Activated CD8-positive, alpha-beta T cell treated with anti-CD3 and anti-CD28 coated beads for 36 hours (primary cell): Measurements from ENCODE around the gene ATXN7. TPM values are rescaled to one million over a fixed set of nuclear protein-coding genes. Genes with fewer than 3 reads are reported as not detected.

ENCODE experiments used
- ATAC-seq: fragments of 200-7000 bp; cut with Tn5 transposase; one replicate; pipeline ENCODE4 v1.10.0; 2021; ENCODE audit warnings: mild to moderate bottlenecking, moderate library complexity
- CTCF ChIA-PET: fragments of 350-600 bp; sonication (Branson Sonifier 250); formaldehyde crosslinking; loops from one replicate; lab custom pipeline; 2021; ENCODE audit warnings: antibody characterized with exemption; lab: Charles Lee
- POLR2A ChIA-PET: fragments of 350-600 bp; sonication (Branson Sonifier 250); formaldehyde crosslinking; loops from one replicate; lab custom pipeline; 2021; ENCODE audit warnings: antibody characterized with exemption; lab: Charles Lee
- DNase-seq: peaks from one replicate; pipeline ENCODE4 v3.0.0-alpha.2; 2020
- H3K27ac Mint-ChIP-seq: one replicate; pipeline ENCODE4 v1.8.0; 2021; ENCODE audit warnings: mild to moderate bottlenecking, mixed read lengths
- H3K27me3 Mint-ChIP-seq: one replicate; pipeline ENCODE4 v1.8.0; 2021; ENCODE audit warnings: mixed read lengths
- H3K36me3 Mint-ChIP-seq: one replicate; pipeline ENCODE4 v1.8.0; 2021; ENCODE audit warnings: low read depth, mixed read lengths
- H3K4me1 Mint-ChIP-seq: one replicate; pipeline ENCODE4 v1.8.0; 2021; ENCODE audit warnings: low read depth, mixed read lengths
- H3K4me3 Mint-ChIP-seq: one replicate; pipeline ENCODE4 v1.8.0; 2021; ENCODE audit warnings: mild to moderate bottlenecking, moderate library complexity, mixed read lengths
- H3K9me3 Mint-ChIP-seq: one replicate; pipeline ENCODE4 v1.8.0; 2021; ENCODE audit warnings: mixed read lengths
- intact Hi-C: fragments of 100-400 bp; cut with micrococcal nuclease; formaldehyde crosslinking; loops from one replicate; pipeline ENCODE4 v1.10.0; 2022
- total RNA-seq, 2 experiments: library from RNA; stranded (reverse); gene quantifications; one replicate each; pipeline ENCODE4 v1.2.3, GENCODE V29; 2021
- TF ChIP-seq, protein P1 (sequence below): fragments of 200-600 bp; IDR thresholded peaks from one replicate; pipeline ENCODE4 v1.8.0; 2022; ENCODE audit warnings: antibody characterized with exemption, mild to moderate bottlenecking

ATXN7 gene
- total RNA-seq, 2 experiments from 2014 or later = 22.5 to 25.9 TPM

DNA sequence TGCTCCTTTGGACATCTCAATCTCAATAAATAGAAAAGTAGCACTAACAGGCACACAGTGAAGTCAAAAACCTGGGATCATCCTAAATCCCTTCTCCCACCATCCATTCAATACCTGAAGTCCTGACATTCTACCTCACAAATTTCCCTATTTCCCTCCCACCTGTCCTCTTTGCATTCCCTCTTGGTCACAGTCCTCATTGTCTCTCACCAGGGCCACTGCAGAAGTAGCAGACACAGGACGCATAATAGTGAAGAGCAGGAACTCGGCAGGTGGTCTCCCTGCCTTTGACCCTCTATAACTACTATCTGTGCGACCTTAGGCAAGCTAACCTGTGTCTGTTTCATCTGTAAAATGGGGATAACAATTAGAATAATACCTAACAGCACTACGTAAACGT lies 2.4 kb upstream of the ATXN7 start:
- TF ChIP-seq, protein P1, sequence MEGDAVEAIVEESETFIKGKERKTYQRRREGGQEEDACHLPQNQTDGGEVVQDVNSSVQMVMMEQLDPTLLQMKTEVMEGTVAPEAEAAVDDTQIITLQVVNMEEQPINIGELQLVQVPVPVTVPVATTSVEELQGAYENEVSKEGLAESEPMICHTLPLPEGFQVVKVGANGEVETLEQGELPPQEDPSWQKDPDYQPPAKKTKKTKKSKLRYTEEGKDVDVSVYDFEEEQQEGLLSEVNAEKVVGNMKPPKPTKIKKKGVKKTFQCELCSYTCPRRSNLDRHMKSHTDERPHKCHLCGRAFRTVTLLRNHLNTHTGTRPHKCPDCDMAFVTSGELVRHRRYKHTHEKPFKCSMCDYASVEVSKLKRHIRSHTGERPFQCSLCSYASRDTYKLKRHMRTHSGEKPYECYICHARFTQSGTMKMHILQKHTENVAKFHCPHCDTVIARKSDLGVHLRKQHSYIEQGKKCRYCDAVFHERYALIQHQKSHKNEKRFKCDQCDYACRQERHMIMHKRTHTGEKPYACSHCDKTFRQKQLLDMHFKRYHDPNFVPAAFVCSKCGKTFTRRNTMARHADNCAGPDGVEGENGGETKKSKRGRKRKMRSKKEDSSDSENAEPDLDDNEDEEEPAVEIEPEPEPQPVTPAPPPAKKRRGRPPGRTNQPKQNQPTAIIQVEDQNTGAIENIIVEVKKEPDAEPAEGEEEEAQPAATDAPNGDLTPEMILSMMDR = no peak
- DNase-seq = no peak
- POLR2A ChIA-PET = no interaction called here
- Mint-ChIP-seq H3K27me3 (no peaks in the 10 kb centered on the region), H3K4me3 (no peak overlapping the region), H3K36me3 (peaks cover 27% of the 10 kb centered on the region), H3K9me3 (no peaks in the 10 kb centered on the region), H3K27ac (no peak overlapping the region), H3K4me1 (peaks cover 50% of the 10 kb centered on the region)
- CTCF ChIA-PET = no interaction called here
- ATAC-seq = no peak
- intact Hi-C loops = loop anchor here (5.0 kb wide), 1 partner anchor 51 kb away; the partner anchor contains the start of gene SCAANT1

DNA sequence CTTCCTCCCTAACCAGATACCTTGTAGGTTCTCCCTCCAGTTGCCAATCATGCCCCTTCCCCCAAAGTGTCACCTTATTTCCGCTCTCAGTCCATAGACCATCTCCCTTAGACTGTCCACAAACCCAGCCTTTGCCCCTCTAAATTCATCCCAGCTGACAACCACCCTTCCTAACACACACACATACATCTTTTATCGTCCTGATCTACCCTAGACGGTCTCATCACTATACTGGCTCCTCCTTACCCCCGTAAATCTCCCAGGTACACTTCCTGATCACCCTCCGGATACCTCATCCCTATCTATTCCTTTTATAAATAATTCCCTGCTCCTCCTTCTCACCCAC lies 890 bp upstream of the ATXN7 start:
- ATAC-seq (peak; percentile 2), DNase-seq (no peak)
- intact Hi-C loops = loop anchor here (5.0 kb wide), 1 partner anchor 50 kb away; the partner anchor contains the start of gene SCAANT1
- Mint-ChIP-seq H3K4me1 (peaks cover 46% of the 10 kb centered on the region), H3K27ac (peak overlapping the region; percentile 96), H3K9me3 (no peaks in the 10 kb centered on the region), H3K4me3 (peak overlapping the region; percentile 78), H3K36me3 (peaks cover 34% of the 10 kb centered on the region), H3K27me3 (no peaks in the 10 kb centered on the region)
- POLR2A ChIA-PET = interaction anchor here (1.5 to 2.2 kb wide), 2 partner anchors 12 to 38 kb away, joined by 4 to 6 read pairs; no protein-coding TSS in a partner anchor
- CTCF ChIA-PET = no interaction called here
- TF ChIP-seq, protein P1 = no peak

DNA sequence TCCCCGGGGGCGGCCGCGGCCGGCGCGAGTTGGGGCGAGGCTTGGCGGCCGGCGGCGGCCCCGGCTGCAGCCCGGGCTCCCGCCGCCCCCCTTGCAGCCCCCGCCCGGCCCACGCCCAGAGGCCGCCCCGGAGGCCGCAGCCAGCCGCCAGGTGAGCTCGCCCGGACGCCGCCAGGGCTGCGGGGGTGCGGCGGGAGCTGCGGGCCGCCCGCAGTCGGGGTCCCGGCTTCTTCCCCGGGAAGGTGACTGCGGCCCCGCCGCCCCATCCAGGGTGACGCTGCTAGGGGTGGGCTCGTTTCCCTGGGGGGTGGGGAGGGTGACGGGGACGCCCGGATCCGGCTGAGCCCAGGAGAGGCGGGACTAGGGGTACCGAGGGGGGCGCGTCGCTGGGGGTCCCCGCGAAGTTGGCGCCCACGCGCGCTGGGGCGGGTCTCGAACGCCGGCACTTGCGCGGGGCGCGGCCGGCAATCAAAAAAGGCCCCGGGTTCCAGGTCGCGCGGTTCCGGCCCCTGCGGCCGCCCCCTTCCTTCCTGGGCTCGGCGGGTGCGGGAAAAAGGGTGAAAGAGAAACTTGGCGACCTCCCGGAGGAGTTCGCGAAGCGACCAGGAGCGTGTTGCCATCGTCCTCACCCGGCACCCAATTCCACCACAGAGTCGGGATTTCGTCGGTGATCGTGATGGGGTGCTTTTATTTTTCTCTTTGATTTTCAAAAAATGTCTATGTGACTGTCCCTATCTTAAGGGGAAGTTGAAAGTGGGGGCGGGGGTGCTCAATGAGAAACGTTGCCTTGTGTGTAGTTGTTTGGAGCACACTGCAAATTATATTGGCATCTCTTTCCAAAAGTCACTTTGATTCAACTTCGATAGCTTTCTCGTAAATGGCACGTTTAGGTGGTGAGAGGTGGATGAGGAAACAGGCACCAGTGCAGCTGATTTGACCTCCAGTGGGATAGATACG lies 619 bp downstream of the ATXN7 start:
- Mint-ChIP-seq H3K9me3 (no peaks in the 10 kb centered on the region), H3K36me3 (peaks cover 38% of the 10 kb centered on the region), H3K27ac (peak overlapping the region; percentile 95), H3K4me3 (peak overlapping the region; percentile 94), H3K4me1 (peaks cover 50% of the 10 kb centered on the region), H3K27me3 (no peaks in the 10 kb centered on the region)
- peak; percentile 62 for DNase-seq
- intact Hi-C loops = loop anchor here (5.0 kb wide), 1 partner anchor 48 kb away; the partner anchor contains the start of gene SCAANT1
- peak; percentile 58 for ATAC-seq
- TF ChIP-seq, protein P1 = no peak
- CTCF ChIA-PET = no interaction called here
- POLR2A ChIA-PET = interaction anchor here (0.8 to 2.2 kb wide), 5 partner anchors 10 to 51 kb away, joined by 3 to 8 read pairs (median 4); no protein-coding TSS in a partner anchor

DNA sequence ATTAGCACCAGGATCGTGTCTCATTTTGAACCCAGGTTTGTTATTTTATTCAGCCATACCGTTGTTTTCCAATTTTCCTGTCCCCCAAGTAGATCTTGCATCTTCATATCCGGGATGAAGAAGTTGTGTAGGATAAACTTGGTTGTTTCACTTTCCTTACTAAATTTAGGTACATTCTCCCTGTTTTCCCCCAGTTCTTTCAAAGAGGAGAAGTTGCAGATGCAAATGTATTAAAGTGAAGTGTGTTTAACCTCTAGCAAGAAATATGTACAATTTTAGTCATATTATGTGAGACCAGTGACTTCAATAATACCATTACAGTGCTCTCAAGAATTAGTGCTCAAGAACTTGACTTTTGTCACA lies 1.3 kb downstream of the ATXN7 start:
- no peaks in the 10 kb centered on the region for H3K27me3 Mint-ChIP-seq
- TF ChIP-seq, protein P1 = no peak
- no peak for DNase-seq
- POLR2A ChIA-PET = interaction anchor here (1.2 kb wide), 1 partner anchor 51 kb away, joined by 8 read pairs; no protein-coding TSS in a partner anchor
- peak overlapping the region; percentile 95 for H3K27ac Mint-ChIP-seq
- H3K9me3 Mint-ChIP-seq = no peaks in the 10 kb centered on the region
- peak overlapping the region; percentile 94 for H3K4me3 Mint-ChIP-seq
- H3K4me1 Mint-ChIP-seq = peaks cover 50% of the 10 kb centered on the region
- CTCF ChIA-PET = no interaction called here
- H3K36me3 Mint-ChIP-seq = peaks cover 38% of the 10 kb centered on the region
- intact Hi-C loops = loop anchor here (5.0 kb wide), 1 partner anchor 47 kb away; the partner anchor contains the start of gene SCAANT1
- no peak for ATAC-seq

DNA sequence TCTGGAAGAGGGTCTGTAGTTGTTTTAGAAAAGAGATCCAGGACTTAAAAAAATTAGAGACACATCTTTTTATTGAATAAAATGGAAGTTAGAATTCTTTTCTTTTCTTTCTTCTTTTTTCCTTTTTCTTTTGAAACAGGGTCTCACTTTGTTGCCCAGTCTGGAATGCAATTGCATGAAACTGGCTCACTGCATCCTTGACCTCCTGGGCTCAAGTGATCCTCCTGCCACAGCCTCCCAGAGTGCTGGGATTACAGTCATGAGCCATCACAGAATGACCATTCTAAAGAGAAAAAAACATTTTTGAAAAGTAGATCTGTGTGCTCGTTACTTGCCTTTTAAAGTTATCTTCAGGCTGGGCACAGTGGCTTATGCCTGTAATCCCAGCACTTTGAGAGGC lies 3.6 kb downstream of the ATXN7 start:
- ChIA-PET POLR2A (interaction anchor here (1.0 kb wide), 1 partner anchor 101 kb away, joined by 3 read pairs; no protein-coding TSS in a partner anchor), CTCF (no interaction called here)
- ATAC-seq (no peak), DNase-seq (no peak)
- peaks cover 48% of the 10 kb centered on the region for H3K4me1 Mint-ChIP-seq
- H3K36me3 Mint-ChIP-seq = peaks cover 36% of the 10 kb centered on the region
- TF ChIP-seq, protein P1 = no peak
- no peaks in the 10 kb centered on the region for H3K9me3 Mint-ChIP-seq
- H3K27me3 Mint-ChIP-seq = no peaks in the 10 kb centered on the region
- H3K4me3 Mint-ChIP-seq = no peak overlapping the region
- no peak overlapping the region for H3K27ac Mint-ChIP-seq
- intact Hi-C loops = no loop called here
